HAP-1 (cell line): Measurements from ENCODE around the gene GNG14.

Source experiments
- DNase-seq, 2 experiments: peaks; one replicate each; pipeline ENCODE4 v3.0.0-alpha.2; 2016 to 2020; ENCODE audit warnings: low spot score in 2 of 2
- H3K27me3 ChIP-seq: fragments of 250-450 bp; sonication (Bioruptor Pico); 2 replicates; pipeline ENCODE4 v1.5.1; 2020; ENCODE audit warnings: low read depth, mild to moderate bottlenecking, moderate library complexity
- H3K36me3 ChIP-seq: fragments of 250-450 bp; sonication (Bioruptor Pico); replicated peaks from 2 replicates; pipeline ENCODE4 v1.5.1; 2020; ENCODE audit warnings: mild to moderate bottlenecking
- H3K4me1 ChIP-seq: fragments of 250-450 bp; sonication (Bioruptor Pico); 2 replicates; pipeline ENCODE4 v1.5.1; 2020; ENCODE audit warnings: mild to moderate bottlenecking
- H3K4me3 ChIP-seq: fragments of 250-450 bp; sonication (Bioruptor Pico); 2 replicates; pipeline ENCODE4 v1.5.1; 2020; ENCODE audit warnings: mild to moderate bottlenecking, moderate library complexity
- H3K9me3 ChIP-seq: fragments of 250-450 bp; sonication (Bioruptor Pico); 2 replicates; pipeline ENCODE4 v1.5.1; 2020; ENCODE audit warnings: mild to moderate bottlenecking, moderate library complexity
- in situ Hi-C: fragments of 300-500 bp; cut with MboI; formaldehyde crosslinking; loops from 3 replicates; pipeline ENCODE4 v1.14.3; 2020; ENCODE audit warnings: low sequenced_read_pairs, inconsistent platforms, mixed read lengths

Gene GNG14

GRCh38 chr19:12656899-12657571, 30.8 kb upstream of the GNG14 start:
- Histone ChIP-seq H3K4me3 (no peak overlapping the region), H3K4me1 (no peaks in the 10 kb centered on the region), H3K36me3 (peaks cover 41% of the 10 kb centered on the region), H3K9me3 (no peaks in the 10 kb centered on the region), H3K27me3 (no peaks in the 10 kb centered on the region)
- DNase-seq, result peak in 1 of 2 experiments; percentile 49
- in situ Hi-C loops, result no loop called here

GRCh38 chr19:12657966-12658365, 29.8 kb upstream of the GNG14 start:
- DNase-seq, result no peak
- peaks cover 47% of the 10 kb centered on the region for H3K36me3 ChIP-seq
- H3K4me3 ChIP-seq, result no peak overlapping the region
- no peaks in the 10 kb centered on the region for H3K4me1 ChIP-seq
- no peaks in the 10 kb centered on the region for H3K27me3 ChIP-seq
- no peaks in the 10 kb centered on the region for H3K9me3 ChIP-seq
- in situ Hi-C loops, result no loop called here

GRCh38 chr19:12660980-12661379, 26.8 kb upstream of the GNG14 start:
- in situ Hi-C loops, result no loop called here
- Histone ChIP-seq H3K36me3 (peaks cover 65% of the 10 kb centered on the region), H3K4me3 (no peak overlapping the region), H3K27me3 (no peaks in the 10 kb centered on the region), H3K4me1 (peaks cover 4% of the 10 kb centered on the region), H3K9me3 (no peaks in the 10 kb centered on the region)
- DNase-seq, result no peak

- peaks cover 6% of the 10 kb centered on the region; the same call in 1 of the 2 replicates for H3K9me3 ChIP-seq
- H3K36me3 ChIP-seq, result peaks cover 50% of the 10 kb centered on the region
- in situ Hi-C loops, result no loop called here
- H3K4me3 ChIP-seq, result no peak overlapping the region
- no peaks in the 10 kb centered on the region for H3K27me3 ChIP-seq
- H3K4me1 ChIP-seq, result peaks cover 19% of the 10 kb centered on the region
- peak; percentile 38 to 80 for DNase-seq
These were observed 23.2 kb upstream of the GNG14 start for GRCh38 chr19:12664406-12665280.

- peaks cover 19% of the 10 kb centered on the region for H3K4me1 ChIP-seq
- H3K36me3 ChIP-seq, result peaks cover 47% of the 10 kb centered on the region
- H3K27me3 ChIP-seq, result no peaks in the 10 kb centered on the region
- in situ Hi-C loops, result no loop called here
- no peak overlapping the region for H3K4me3 ChIP-seq
- H3K9me3 ChIP-seq, result peaks cover 7% of the 10 kb centered on the region; the same call in 1 of the 2 replicates
- DNase-seq, result no peak
These were observed 22.6 kb upstream of the GNG14 start for GRCh38 chr19:12665281-12665573.

GRCh38 chr19:12665671-12666264, 22.0 kb upstream of the GNG14 start:
- in situ Hi-C loops, result no loop called here
- peaks cover 21% of the 10 kb centered on the region for H3K4me1 ChIP-seq
- no peak for DNase-seq
- H3K4me3 ChIP-seq, result peak overlapping the region; percentile 91
- H3K9me3 ChIP-seq, result peaks cover 7% of the 10 kb centered on the region; the same call in 1 of the 2 replicates
- no peaks in the 10 kb centered on the region for H3K27me3 ChIP-seq
- peaks cover 45% of the 10 kb centered on the region for H3K36me3 ChIP-seq

- no peaks in the 10 kb centered on the region for H3K27me3 ChIP-seq
- peaks cover 21% of the 10 kb centered on the region for H3K4me1 ChIP-seq
- in situ Hi-C loops, result no loop called here
- peak within 1 kb of the TSS; percentile 91 for H3K4me3 ChIP-seq
- peaks cover 40% of the 10 kb centered on the region for H3K36me3 ChIP-seq
- peak; percentile 78 to 90 for DNase-seq
- H3K9me3 ChIP-seq, result peaks cover 7% of the 10 kb centered on the region; the same call in 1 of the 2 replicates
These were observed 21.3 kb upstream of the GNG14 start, which contains the start of the genes MAN2B1 and WDR83 for GRCh38 chr19:12666265-12667048. Gene MAN2B1, minus strand, starts transcription at chr19:12666742. Its CDS starts 41 bp downstream, at chr19:12666701. Gene WDR83, plus strand, starts transcription at chr19:12666807. Its CDS starts 2,984 bp downstream, at chr19:12669791.

- Histone ChIP-seq H3K9me3 (peaks cover 7% of the 10 kb centered on the region; the same call in 1 of the 2 replicates), H3K27me3 (no peaks in the 10 kb centered on the region), H3K4me1 (peaks cover 21% of the 10 kb centered on the region), H3K4me3 (no peak overlapping the region; the same call in 1 of the 2 replicates), H3K36me3 (peaks cover 45% of the 10 kb centered on the region)
- DNase-seq, result no peak
- in situ Hi-C loops, result no loop called here
These were observed 20.0 kb upstream of the GNG14 start for GRCh38 chr19:12667731-12668302.

GRCh38 chr19:12668346-12668745, 19.5 kb upstream of the GNG14 start:
- DNase-seq, result no peak
- Histone ChIP-seq H3K36me3 (peaks cover 40% of the 10 kb centered on the region), H3K27me3 (no peaks in the 10 kb centered on the region), H3K9me3 (peaks cover 7% of the 10 kb centered on the region; the same call in 1 of the 2 replicates), H3K4me1 (peaks cover 21% of the 10 kb centered on the region), H3K4me3 (peak overlapping the region; percentile 97)
- in situ Hi-C loops, result no loop called here

- Histone ChIP-seq H3K4me3 (peak overlapping the region; percentile 97), H3K36me3 (peaks cover 39% of the 10 kb centered on the region), H3K27me3 (no peaks in the 10 kb centered on the region), H3K9me3 (peaks cover 7% of the 10 kb centered on the region; the same call in 1 of the 2 replicates), H3K4me1 (peaks cover 21% of the 10 kb centered on the region)
- in situ Hi-C loops, result no loop called here
- DNase-seq, result peak in 1 of 2 experiments; percentile 51
These were observed 18.9 kb upstream of the GNG14 start for GRCh38 chr19:12668932-12669269.

- H3K27me3 ChIP-seq, result no peaks in the 10 kb centered on the region
- peak; percentile 80 to 82 for DNase-seq
- H3K9me3 ChIP-seq, result peaks cover 7% of the 10 kb centered on the region; the same call in 1 of the 2 replicates
- in situ Hi-C loops, result loop anchor here (5.0 kb wide), 1 partner anchor 107 kb away; no protein-coding TSS in a partner anchor
- H3K36me3 ChIP-seq, result peaks cover 39% of the 10 kb centered on the region
- H3K4me3 ChIP-seq, result peak overlapping the region; percentile 97
- peaks cover 21% of the 10 kb centered on the region for H3K4me1 ChIP-seq
These were observed 18.3 kb upstream of the GNG14 start for GRCh38 chr19:12669270-12670158.
